ENCODE data around the gene TRAF1. TPM values are rescaled to one million over a fixed set of nuclear protein-coding genes. Genes with fewer than 3 reads are reported as not detected.

Gene TRAF1
- total RNA-seq, 4 donors from 2014 or later: 2.6 to 4.9 (median 4.7) TPM

- intact Hi-C loops (cut with DNase I; ENCODE audit: low total_unique reads): no loop called here
- 81 to 85% methylated on average over 7 of the region's 7 CpGs for WGBS, 2 donors
- no peak for DNase-seq (ENCODE audit: low spot score in 2 of 2)
- TF ChIP-seq POLR2A (IDR thresholded peaks at IDR 0.05): no peak
- no peak for TF ChIP-seq CTCF (IDR thresholded peaks at IDR 0.05)
- H3K4me3 ChIP-seq (ENCODE audit: low read depth, poor library complexity, severe bottlenecking): no peak overlapping the region
Observed at GRCh38 chr9:120857481-120857880, 69.1 kb downstream of the TRAF1 start.

- H3K4me3 ChIP-seq (ENCODE audit: low read depth, poor library complexity, severe bottlenecking): no peak overlapping the region
- TF ChIP-seq CTCF (IDR thresholded peaks at IDR 0.05) (no peak), POLR2A (IDR thresholded peaks at IDR 0.05) (no peak)
- DNase-seq (ENCODE audit: low spot score in 2 of 2): no peak
- intact Hi-C loops (cut with DNase I; ENCODE audit: low total_unique reads): no loop called here
- 68 to 74% methylated on average over 4 of the region's 4 CpGs for WGBS, 2 donors
Observed at GRCh38 chr9:120856700-120857099, 69.9 kb downstream of the TRAF1 start.

GRCh38 chr9:120855827-120856670 lies 70.5 kb downstream of the TRAF1 start:
- TF ChIP-seq CTCF (IDR thresholded peaks at IDR 0.05) (no peak), POLR2A (IDR thresholded peaks at IDR 0.05) (no peak)
- DNase-seq (ENCODE audit: low spot score in 2 of 2): no peak
- H3K4me3 ChIP-seq (ENCODE audit: low read depth, poor library complexity, severe bottlenecking): no peak overlapping the region
- intact Hi-C loops (cut with DNase I; ENCODE audit: low total_unique reads): no loop called here
- WGBS, 2 donors: 86 to 91% methylated on average over 7 of the region's 7 CpGs

GRCh38 chr9:120854596-120855327 lies 71.8 kb downstream of the TRAF1 start:
- no peak for DNase-seq (ENCODE audit: low spot score in 2 of 2)
- TF ChIP-seq POLR2A (IDR thresholded peaks at IDR 0.05): no peak
- TF ChIP-seq CTCF (IDR thresholded peaks at IDR 0.05): no peak
- no peak overlapping the region for H3K4me3 ChIP-seq (ENCODE audit: low read depth, poor library complexity, severe bottlenecking)
- intact Hi-C loops (cut with DNase I; ENCODE audit: low total_unique reads): no loop called here
- WGBS, 2 donors: 84 to 85% methylated on average over 3 of the region's 3 CpGs

GRCh38 chr9:120853198-120853597 lies 73.4 kb downstream of the TRAF1 start:
- intact Hi-C loops (cut with DNase I; ENCODE audit: low total_unique reads): no loop called here
- no peak for TF ChIP-seq POLR2A (IDR thresholded peaks at IDR 0.05)
- no peak for TF ChIP-seq CTCF (IDR thresholded peaks at IDR 0.05)
- no peak overlapping the region for H3K4me3 ChIP-seq (ENCODE audit: low read depth, poor library complexity, severe bottlenecking)
- WGBS, 2 donors: 84 to 88% methylated on average over 6 of the region's 6 CpGs
- no peak for DNase-seq (ENCODE audit: low spot score in 2 of 2)

Other genes with a start within 250 kb of the TRAF1 start
- gene MEGF9, start 212.3 kb downstream of the TRAF1 start, total RNA-seq: 10 to 100 TPM; 49.0 to 59.0 (median 57.0) TPM
- 10 to 100 TPM; 25.9 to 49.6 (median 46.4) TPM for gene FBXW2, start 133.4 kb downstream of the TRAF1 start, total RNA-seq
- 10 to 100 TPM; 30.1 to 63.7 (median 33.9) TPM for gene PSMD5, start 83.9 kb downstream of the TRAF1 start, total RNA-seq
- 10 to 100 TPM; 11.5 to 22.1 (median 17.8) TPM for gene PHF19, start 49.6 kb downstream of the TRAF1 start, total RNA-seq
- gene C5, start 123.5 kb upstream of the TRAF1 start, total RNA-seq: 10 to 100 TPM in 1 of 4 donors, 1 to 10 TPM in 3; 2.0 to 14.9 (median 4.3) TPM
- 10 to 100 TPM in 2 of 4 donors, 1 to 10 TPM in 2; 7.7 to 11.4 (median 9.0) TPM for gene CNTRL, start 148.2 kb upstream of the TRAF1 start, total RNA-seq